Measurements from ENCODE around the gene CLEC4G.
A peak's percentile ranks its signal among the peaks of the same experiment; 100 is the strongest.

The CLEC4G gene

GRCh38 chr19:7691497-7691896 is 40.4 kb downstream of the CLEC4G start:
- peak; percentile 38 for DNase-seq

- DNase-seq: no peak
Observed at GRCh38 chr19:7690779-7691258, 41.1 kb downstream of the CLEC4G start.

GRCh38 chr19:7689165-7689564 is 42.7 kb downstream of the CLEC4G start:
- no peak for DNase-seq

- no peak for DNase-seq
Observed at GRCh38 chr19:7687177-7687576, 44.7 kb downstream of the CLEC4G start.

GRCh38 chr19:7685546-7686445 is 46.1 kb downstream of the CLEC4G start:
- no peak for DNase-seq

- no peak for DNase-seq
Observed at GRCh38 chr19:7682175-7682855, 49.6 kb downstream of the CLEC4G start.

GRCh38 chr19:7681340-7682174 is 50.4 kb downstream of the CLEC4G start:
- DNase-seq: peak; percentile 91

- DNase-seq: peak; percentile 84
Observed at GRCh38 chr19:7680606-7681339, 51.1 kb downstream of the CLEC4G start, which contains the start of gene TRAPPC5. TRAPPC5 (plus strand) TSS chr19:7680833; CDS start chr19:7682254, 1,421 bp downstream.

GRCh38 chr19:7679771-7680605 is 51.9 kb downstream of the CLEC4G start:
- DNase-seq: no peak

- peak; percentile 80 for DNase-seq
Observed at GRCh38 chr19:7678971-7679751, 52.7 kb downstream of the CLEC4G start.

Measured in stimulated activated CD4-positive, alpha-beta T cell treated with anti-CD3 and anti-CD28 coated beads, Interleukin-1b, Interleukin-23, amount 100 ng/mL, for 48 hours (primary cell).